Stimulated activated naive B cell treated with anti-CD40 and anti-IgM and Interleukin-4, amounts not matched to agents 10 μg/mL and 1 μg/mL and 100 μg/mL, for 72 hours (primary cell): ENCODE results near the gene ALG9.

ENCODE experiments used
- ATAC-seq, 2 donors: fragments of 150-1000 bp; cut with Tn5 transposase; replicated peaks; 2 replicates each; pipeline ENCODE4 v1.10.0; 2021; ENCODE audit warnings: moderate library complexity in 1 of 2
- DNase-seq: peaks from one replicate; pipeline ENCODE4 v3.0.0; 2021
- H3K27ac Mint-ChIP-seq: one replicate; pipeline ENCODE4 v1.8.0; 2022; ENCODE audit warnings: mild to moderate bottlenecking, mixed read lengths
- H3K27me3 Mint-ChIP-seq, 2 donors: one replicate each; pipeline ENCODE4 v1.8.0; 2022; ENCODE audit warnings: mixed read lengths in 2 of 2
- H3K36me3 Mint-ChIP-seq, 2 donors: one replicate each; pipeline ENCODE4 v1.8.0; 2022; ENCODE audit warnings: mixed read lengths in 2 of 2, mild to moderate bottlenecking in 1 of 2
- H3K4me1 Mint-ChIP-seq, 2 donors: one replicate each; pipeline ENCODE4 v1.8.0; 2022; ENCODE audit warnings: mixed read lengths in 2 of 2, mild to moderate bottlenecking in 1 of 2
- H3K4me3 Mint-ChIP-seq, 2 donors: one replicate each; pipeline ENCODE4 v1.8.0; 2022; ENCODE audit warnings: mild to moderate bottlenecking in 2 of 2, mixed read lengths in 2 of 2, moderate library complexity in 1 of 2
- H3K9me3 Mint-ChIP-seq, 2 donors: one replicate each; pipeline ENCODE4 v1.8.0; 2022; ENCODE audit warnings: mixed read lengths in 2 of 2, mild to moderate bottlenecking in 1 of 2

Gene ALG9

DNA sequence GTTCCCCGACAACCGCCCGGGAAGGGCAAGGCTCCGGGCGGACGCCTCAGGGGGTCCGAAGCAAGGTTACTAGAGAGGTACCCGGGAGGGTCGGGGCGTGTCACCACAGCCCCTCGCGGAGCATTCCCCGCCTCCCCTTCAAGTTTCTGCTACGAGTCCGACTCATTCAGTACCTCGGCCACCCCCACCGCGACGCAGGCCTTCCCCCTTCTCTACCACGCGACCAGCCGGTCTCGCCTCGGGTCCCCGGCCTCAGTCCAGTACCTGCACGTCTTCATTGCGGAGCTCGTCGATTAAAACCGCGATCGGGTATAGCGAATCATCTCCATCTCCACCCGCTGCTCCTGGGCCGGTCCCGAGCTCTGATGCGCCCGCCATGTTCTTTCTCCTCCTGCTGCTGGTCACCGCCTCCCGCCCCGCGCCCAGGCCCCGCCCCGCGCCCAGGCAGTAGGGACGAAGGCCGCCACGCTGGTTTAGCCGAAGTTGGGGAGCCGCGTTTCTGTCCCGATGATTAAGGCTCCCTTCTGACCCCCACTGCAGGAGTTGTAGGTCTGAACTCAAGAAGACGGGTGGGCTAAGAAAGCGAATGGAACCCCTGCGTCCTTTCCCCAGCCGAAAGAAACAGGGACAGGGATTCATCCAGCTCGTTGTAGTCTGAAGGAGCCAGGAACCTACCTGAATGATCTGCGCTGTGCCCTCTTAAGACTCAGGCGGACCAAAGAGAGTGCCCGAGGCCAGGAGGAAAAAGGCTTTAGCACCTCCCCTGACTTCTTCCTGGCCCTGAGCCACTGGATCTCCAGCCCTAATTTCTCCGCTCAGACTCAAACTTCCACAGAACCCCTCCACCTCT, 105.2 kb downstream of the ALG9 start, which contains the start of gene PPP2R1B:
Gene PPP2R1B (minus strand): TSS at position 406 of the 850 bp plus-strand sequence. CDS start 28 bp downstream, at position 378.
- ATAC-seq (peak; percentile 96 to 97), DNase-seq (peak; percentile 62)
- peaks cover 23 to 33% of the 10 kb centered on the region in 2 donors for H3K4me1 Mint-ChIP-seq
- H3K9me3 Mint-ChIP-seq, result no peaks in the 10 kb centered on the region
- H3K27me3 Mint-ChIP-seq, result no peaks in the 10 kb centered on the region
- H3K36me3 Mint-ChIP-seq, result peaks cover 19 to 27% of the 10 kb centered on the region in 2 donors
- peak within 1 kb of the TSS; percentile 99 for H3K27ac Mint-ChIP-seq
- peak within 1 kb of the TSS; percentile 100 for H3K4me3 Mint-ChIP-seq

DNA sequence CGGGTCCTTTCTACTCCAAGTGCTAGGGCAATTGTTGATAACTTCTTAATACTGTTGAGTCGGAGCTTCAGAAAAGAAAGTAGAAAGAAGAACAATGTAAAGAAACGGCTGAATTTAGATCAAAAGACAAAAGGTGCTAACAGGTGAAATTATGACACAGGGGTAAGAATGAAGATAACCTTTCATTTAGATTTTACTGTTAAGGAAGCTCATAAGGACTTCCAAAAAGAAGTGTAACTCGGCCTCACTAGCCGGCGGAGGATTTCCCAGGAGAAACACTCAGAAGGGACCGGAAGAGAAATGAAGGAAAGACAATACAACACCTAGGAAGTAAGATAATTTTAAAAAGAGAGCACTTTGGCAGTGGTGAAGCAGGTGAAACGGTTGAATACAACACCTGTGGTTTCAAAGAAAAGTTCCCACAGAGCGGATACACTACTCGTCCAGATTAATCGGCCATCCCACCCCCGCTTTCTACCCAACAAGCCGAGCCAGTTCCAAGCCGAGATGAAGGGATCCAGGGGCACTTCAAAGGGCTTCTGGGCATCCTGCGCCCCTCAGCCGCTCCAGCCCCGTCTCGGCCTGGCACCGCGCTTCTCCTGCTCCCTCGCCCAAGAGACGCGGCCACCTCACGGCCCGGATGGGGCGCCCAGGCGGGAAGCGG, 105.9 kb downstream of the ALG9 start:
- H3K27me3 Mint-ChIP-seq, result no peaks in the 10 kb centered on the region
- peaks cover 24 to 31% of the 10 kb centered on the region in 2 donors for H3K36me3 Mint-ChIP-seq
- ATAC-seq (peak; percentile 45 to 54), DNase-seq (no peak)
- H3K4me1 Mint-ChIP-seq, result peaks cover 23 to 33% of the 10 kb centered on the region in 2 donors
- H3K9me3 Mint-ChIP-seq, result no peaks in the 10 kb centered on the region
- H3K4me3 Mint-ChIP-seq, result peak overlapping the region; percentile 100
- peak overlapping the region; percentile 99 for H3K27ac Mint-ChIP-seq

DNA sequence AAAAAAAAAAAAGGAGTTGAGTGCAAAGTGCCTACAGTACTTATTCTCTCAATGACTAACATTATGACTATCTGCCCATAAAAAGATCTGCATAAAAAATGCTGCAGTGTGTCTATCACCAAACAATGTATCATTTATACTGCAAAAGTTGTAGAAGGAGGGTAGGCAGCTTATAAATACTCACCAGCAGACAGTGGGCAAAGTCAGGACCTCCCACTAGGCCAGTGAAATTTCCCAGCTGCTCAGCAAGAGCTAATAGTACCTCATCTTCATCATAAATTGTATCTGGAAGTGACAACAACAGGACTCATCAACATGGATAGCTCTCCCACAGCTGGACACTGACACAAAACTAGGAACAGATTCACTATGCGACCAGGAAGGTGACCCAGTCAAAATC, 106.8 kb downstream of the ALG9 start:
- Mint-ChIP-seq H3K9me3 (no peaks in the 10 kb centered on the region), H3K27ac (no peak overlapping the region), H3K4me3 (no peak overlapping the region), H3K27me3 (no peaks in the 10 kb centered on the region), H3K36me3 (peaks cover 26 to 35% of the 10 kb centered on the region in 2 donors), H3K4me1 (peaks cover 23 to 33% of the 10 kb centered on the region in 2 donors)
- no peak for ATAC-seq
- no peak for DNase-seq

DNA sequence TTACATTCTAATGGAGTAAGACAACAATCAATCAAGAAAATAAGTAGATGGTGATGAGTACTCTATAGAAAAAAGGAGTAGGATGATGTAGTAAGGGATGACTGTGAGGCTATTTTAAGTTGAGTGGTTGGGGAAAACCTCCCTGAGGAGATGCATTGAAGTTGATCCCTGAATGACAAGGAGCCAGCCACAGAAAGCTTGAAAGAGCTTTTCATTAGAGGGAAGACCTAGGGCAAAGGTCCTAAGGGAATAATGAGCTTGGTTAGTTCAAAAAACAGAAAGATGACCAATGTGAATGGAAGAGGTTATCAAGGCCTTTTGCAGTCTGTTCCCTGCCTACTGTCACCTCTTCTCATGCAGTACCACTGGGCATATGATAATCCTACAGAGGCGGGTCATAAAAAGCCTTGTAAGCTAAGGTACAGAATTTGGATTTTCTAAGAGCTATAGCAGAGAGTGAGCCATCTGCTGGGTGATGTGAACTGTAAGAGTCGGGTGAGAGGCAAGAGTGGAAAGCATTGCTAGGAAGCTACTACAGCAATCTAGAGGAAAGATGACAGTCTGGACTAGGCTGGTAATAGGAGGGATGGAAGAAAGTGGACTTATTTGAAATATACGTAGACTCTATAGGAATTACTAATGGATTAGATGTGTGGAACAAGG, 108.3 kb downstream of the ALG9 start:
- no peak for DNase-seq
- no peak overlapping the region for H3K4me3 Mint-ChIP-seq
- H3K27me3 Mint-ChIP-seq, result no peaks in the 10 kb centered on the region
- H3K27ac Mint-ChIP-seq, result no peak overlapping the region
- no peaks in the 10 kb centered on the region for H3K9me3 Mint-ChIP-seq
- H3K36me3 Mint-ChIP-seq, result peaks cover 34 to 47% of the 10 kb centered on the region in 2 donors
- no peak for ATAC-seq
- peaks cover 23 to 33% of the 10 kb centered on the region in 2 donors for H3K4me1 Mint-ChIP-seq

DNA sequence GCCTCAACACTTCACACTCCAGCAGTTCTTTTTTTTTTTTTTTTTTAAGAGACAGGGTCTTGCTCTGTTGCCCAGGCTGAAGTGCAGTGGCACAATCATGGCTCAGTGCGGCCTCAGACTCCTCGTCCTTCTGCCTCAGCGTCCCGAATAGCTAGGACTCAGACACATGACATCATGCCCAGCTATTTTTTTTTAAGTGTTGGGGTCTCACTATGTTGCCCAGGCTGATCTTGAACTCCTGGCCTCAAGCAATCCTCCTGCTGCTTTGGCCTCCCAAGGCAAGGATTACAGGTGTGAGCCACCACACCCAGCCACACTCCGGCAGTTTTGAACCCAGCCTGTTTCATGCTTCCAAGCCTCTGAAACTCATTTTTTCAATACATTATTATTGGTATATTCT, 108.9 kb downstream of the ALG9 start:
- no peak overlapping the region for H3K27ac Mint-ChIP-seq
- H3K4me3 Mint-ChIP-seq, result no peak overlapping the region
- H3K9me3 Mint-ChIP-seq, result no peaks in the 10 kb centered on the region
- no peak for ATAC-seq
- peaks cover 23 to 33% of the 10 kb centered on the region in 2 donors for H3K4me1 Mint-ChIP-seq
- H3K27me3 Mint-ChIP-seq, result no peaks in the 10 kb centered on the region
- peaks cover 37 to 53% of the 10 kb centered on the region in 2 donors for H3K36me3 Mint-ChIP-seq
- DNase-seq, result no peak

DNA sequence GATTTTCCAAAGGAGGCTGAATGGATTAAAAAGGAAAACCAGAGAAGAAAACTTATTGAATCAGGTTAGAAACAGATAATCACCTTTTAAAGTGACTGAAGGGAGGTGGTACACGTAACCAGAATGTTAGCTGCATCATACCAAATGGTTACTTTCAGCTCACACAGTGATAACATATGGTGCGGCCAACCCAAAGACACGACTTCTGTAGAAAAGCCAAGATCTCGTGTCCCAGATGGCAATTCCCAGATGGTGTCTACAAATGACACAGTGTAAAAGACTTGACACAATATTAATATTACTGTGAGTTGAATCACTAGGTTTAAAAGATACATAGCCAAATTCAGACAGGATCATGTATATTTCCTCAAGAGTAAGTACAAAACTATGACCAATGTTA, 110.3 kb downstream of the ALG9 start:
- H3K4me3 Mint-ChIP-seq, result no peak overlapping the region
- H3K27ac Mint-ChIP-seq, result no peak overlapping the region
- H3K36me3 Mint-ChIP-seq, result peaks cover 41 to 58% of the 10 kb centered on the region in 2 donors
- no peaks in the 10 kb centered on the region for H3K9me3 Mint-ChIP-seq
- peaks cover 17 to 24% of the 10 kb centered on the region in 2 donors for H3K4me1 Mint-ChIP-seq
- DNase-seq (no peak), ATAC-seq (no peak)
- H3K27me3 Mint-ChIP-seq, result no peaks in the 10 kb centered on the region

DNA sequence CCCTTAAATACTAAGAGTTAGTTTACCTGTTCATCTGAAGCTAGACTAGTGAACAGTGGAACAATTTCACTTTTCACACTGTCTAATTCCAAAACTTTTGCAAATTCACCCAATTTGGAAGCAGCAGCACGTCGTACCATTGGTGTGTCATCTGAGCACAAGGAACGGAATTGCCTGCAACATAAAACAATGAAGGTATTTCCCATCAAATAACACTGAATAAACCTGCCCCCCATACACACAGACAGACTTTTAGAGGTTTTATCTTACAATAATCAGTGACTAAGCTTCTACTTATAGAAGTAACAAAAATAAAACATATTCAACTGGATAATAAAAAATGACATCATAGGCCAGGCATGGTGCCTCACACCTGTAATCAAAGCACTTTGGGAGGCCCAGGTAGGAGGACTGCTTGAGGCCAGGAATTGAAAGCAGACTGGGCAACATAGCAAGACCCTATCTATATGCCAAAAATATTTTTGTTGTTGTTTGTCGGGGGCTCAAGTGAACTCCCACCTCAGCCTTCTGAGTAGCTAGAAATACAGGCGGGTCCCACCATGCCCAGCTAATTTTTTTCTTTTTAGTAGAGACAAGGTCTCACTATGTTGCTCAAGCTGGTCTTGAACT, 111.5 kb downstream of the ALG9 start:
- Mint-ChIP-seq H3K27me3 (no peaks in the 10 kb centered on the region), H3K27ac (no peak overlapping the region), H3K4me3 (no peak overlapping the region), H3K36me3 (peaks cover 40 to 56% of the 10 kb centered on the region in 2 donors), H3K4me1 (peaks cover 13 to 16% of the 10 kb centered on the region in 2 donors), H3K9me3 (no peaks in the 10 kb centered on the region)
- DNase-seq, result no peak
- ATAC-seq, result no peak

DNA sequence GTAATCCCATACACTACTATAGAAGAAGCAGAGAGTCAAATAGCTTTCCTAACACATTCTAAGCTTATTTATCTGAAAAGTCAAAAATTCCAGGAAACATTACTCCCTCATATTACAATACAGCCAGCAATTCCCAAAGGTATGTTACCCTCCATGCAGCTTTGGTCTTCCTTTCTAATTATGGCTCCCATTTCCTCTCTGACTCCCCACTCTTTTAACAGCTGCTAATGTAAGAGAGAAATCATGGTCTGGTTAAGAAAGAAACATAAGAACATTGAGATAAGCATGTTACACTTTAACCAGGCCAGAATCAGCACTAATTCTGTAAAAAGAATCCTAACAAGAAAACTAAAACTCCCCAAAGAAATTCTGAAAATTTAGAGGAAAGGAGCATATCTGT, 112.0 kb downstream of the ALG9 start:
- peaks cover 40 to 57% of the 10 kb centered on the region in 2 donors for H3K36me3 Mint-ChIP-seq
- no peak for ATAC-seq
- H3K27ac Mint-ChIP-seq, result no peak overlapping the region
- no peak overlapping the region for H3K4me3 Mint-ChIP-seq
- no peaks in the 10 kb centered on the region for H3K27me3 Mint-ChIP-seq
- H3K4me1 Mint-ChIP-seq, result peaks cover 9 to 11% of the 10 kb centered on the region in 2 donors
- H3K9me3 Mint-ChIP-seq, result no peaks in the 10 kb centered on the region
- no peak for DNase-seq

DNA sequence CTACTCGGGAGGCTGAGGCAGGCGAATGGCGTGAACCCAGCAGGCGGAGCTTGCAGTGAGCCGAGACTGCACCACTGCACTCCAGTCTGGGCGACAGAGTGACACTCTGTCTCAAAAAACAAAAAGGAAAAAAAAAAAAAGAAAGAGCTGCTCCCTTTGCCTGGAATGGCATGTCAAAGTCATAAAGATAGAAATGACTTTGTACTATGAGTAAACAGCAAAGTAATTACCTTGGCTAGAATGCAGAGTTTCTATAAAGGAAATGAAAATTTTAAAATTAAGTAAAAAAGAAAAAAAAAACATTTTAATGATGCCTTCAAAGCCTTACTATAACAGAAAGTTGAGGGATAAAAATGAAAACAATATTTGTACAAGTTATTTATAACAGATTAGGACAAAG, 115.3 kb downstream of the ALG9 start:
- ATAC-seq (no peak), DNase-seq (no peak)
- Mint-ChIP-seq H3K4me3 (no peak overlapping the region), H3K4me1 (no peaks in the 10 kb centered on the region), H3K27ac (no peak overlapping the region), H3K27me3 (no peaks in the 10 kb centered on the region), H3K36me3 (peaks cover 37 to 52% of the 10 kb centered on the region in 2 donors), H3K9me3 (no peaks in the 10 kb centered on the region)

DNA sequence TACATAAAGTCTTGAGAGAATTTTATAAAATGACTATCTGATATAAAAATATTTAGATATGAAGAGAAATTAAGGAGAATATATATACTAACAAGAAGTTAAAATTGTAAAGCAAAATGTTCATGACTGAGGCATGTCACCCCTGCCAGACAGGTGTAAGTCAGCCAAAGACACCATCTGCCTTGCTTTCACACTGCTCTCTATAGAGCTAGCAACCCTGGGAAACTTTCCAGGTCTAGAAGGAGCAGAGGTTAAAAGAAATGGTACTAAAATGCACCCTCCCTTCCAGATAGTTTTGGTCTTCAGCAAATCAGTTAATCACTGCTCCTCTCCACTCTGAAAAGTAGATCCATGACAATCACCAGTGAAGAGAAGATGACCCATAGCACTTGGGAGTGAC, 121.7 kb downstream of the ALG9 start:
- Mint-ChIP-seq H3K4me3 (no peak overlapping the region), H3K27ac (no peak overlapping the region)

DNA sequence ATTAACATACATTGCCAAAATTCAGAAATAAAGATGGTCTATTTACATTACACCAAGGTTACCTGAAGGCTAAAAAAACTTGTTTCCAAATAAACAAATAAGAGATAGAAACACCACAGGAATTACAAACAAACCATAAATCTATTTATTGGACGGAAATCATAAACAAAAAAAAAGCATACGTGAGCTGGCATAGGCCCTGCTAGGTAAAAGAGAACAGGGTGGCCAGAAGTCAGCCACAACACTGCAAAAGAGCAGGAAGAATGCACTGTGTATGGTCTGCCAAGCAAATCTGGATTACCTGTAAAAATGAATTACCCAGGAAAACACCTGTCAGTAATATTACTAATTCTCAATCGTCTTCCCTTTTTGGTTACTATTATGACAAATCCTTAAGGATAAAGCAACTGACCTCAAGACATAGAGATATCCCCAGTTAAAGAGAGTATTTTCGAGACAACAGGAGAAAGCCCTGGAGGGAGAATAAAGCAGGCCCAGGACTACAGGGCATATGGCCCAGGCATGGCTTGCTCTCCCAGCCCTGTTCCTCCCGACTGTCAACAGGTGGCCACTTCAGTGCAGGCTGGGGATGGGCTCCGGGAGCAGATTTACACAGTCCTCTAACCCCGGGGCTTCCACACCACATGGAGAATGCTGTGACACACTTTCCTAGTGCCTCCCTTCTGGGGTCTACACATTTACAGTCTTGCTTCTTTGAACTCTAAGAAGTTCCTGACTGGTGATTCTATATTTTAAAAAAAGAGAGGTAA, 123.2 kb downstream of the ALG9 start:
- Mint-ChIP-seq H3K36me3 (peaks cover 36 to 56% of the 10 kb centered on the region in 2 donors), H3K4me1 (no peaks in the 10 kb centered on the region), H3K9me3 (no peaks in the 10 kb centered on the region), H3K27me3 (no peaks in the 10 kb centered on the region), H3K27ac (no peak overlapping the region), H3K4me3 (no peak overlapping the region)
- DNase-seq (no peak), ATAC-seq (no peak)

More for the DNA sequence above, 121.7 kb downstream of the ALG9 start:
- Mint-ChIP-seq H3K4me1 (no peaks in the 10 kb centered on the region), H3K9me3 (no peaks in the 10 kb centered on the region), H3K36me3 (peaks cover 40 to 61% of the 10 kb centered on the region in 2 donors), H3K27me3 (no peaks in the 10 kb centered on the region)
- ATAC-seq, result no peak
- DNase-seq, result no peak

DNA sequence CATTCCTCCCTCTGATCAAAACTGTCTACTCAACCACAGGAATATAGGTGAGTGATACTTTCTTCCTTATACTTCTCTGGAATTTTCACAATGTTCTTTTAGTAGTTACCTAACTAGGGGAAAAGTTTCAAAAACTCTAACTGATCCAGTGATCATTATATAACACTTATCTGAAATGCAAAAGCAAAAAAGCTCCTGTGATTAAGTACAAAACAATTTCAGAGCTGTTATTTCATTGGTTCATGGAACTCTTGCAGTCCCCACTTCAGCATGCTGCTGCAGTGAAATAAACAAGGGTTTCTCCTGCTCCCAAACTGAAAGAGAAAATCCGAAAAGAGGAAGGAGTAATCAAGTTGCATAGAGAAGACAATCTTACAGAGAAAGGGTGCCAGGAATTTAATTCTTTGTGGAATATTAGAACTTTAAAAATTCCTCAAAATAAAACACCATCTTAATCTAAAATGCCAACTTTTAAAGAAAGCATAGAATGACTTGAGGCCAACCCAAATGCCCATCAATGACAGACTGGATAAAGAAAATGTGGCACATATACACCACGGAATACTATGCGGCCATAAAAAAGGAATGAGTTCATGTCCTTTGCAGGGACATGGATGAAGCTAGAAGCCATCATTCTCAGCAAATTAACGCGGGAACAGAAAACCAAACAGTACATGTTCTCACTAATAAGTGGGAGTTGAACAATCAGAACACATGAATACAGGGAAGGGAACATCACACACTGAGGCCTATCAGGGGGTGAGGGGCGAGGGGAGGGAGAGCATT, 125.5 kb downstream of the ALG9 start:
- no peak overlapping the region for H3K27ac Mint-ChIP-seq
- H3K27me3 Mint-ChIP-seq, result no peaks in the 10 kb centered on the region
- H3K4me3 Mint-ChIP-seq, result no peak overlapping the region
- peaks cover 38 to 59% of the 10 kb centered on the region in 2 donors for H3K36me3 Mint-ChIP-seq
- ATAC-seq (no peak), DNase-seq (no peak)
- no peaks in the 10 kb centered on the region for H3K9me3 Mint-ChIP-seq
- H3K4me1 Mint-ChIP-seq, result peaks cover 0 to 2% of the 10 kb centered on the region in 2 donors

DNA sequence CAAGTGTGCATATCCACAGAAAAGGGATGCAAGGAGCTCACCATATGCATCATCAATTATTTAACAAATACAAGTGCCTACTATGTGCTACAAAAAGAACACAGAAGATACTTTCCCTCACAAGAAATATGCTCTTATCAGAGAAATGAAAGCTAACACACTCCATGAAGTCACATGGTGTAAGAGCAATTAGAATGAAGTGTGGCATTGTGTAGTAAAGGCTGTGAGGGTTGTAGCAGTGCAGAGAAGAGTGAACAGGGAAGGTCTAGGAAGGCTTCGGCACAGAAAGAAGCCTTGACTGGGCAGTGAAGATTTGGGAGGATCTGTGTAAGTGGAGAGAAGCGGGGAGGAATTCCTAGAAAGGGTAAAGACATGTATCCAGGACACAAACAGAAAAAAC, 127.7 kb downstream of the ALG9 start:
- DNase-seq, result no peak
- Mint-ChIP-seq H3K4me1 (peaks cover 0 to 2% of the 10 kb centered on the region in 2 donors), H3K36me3 (peaks cover 44 to 54% of the 10 kb centered on the region in 2 donors), H3K27me3 (no peaks in the 10 kb centered on the region), H3K9me3 (no peaks in the 10 kb centered on the region), H3K4me3 (no peak overlapping the region), H3K27ac (no peak overlapping the region)
- no peak for ATAC-seq
